Endothelial cell of umbilical vein (primary cell): ENCODE results near the gene THBS1.

Source experiments
- CTCF ChIP-seq, 2 donors: IDR thresholded peaks; 1 replicate in 1 of 2; 2 replicates in 1 of 2; pipeline ENCODE4 v1.5.1; 2011; ENCODE audit warnings: low read length in 2 of 2, mild to moderate bottlenecking in 2 of 2, moderate library complexity in 2 of 2, control low read depth in 1 of 2, inconsistent platforms in 1 of 2, low read depth in 1 of 2; ENCODE audit not compliant: insufficient read depth in 1 of 2; ENCODE audit errors: extremely low read depth in 1 of 2
- EZH2 ChIP-seq: IDR thresholded peaks from 2 replicates; pipeline ENCODE4 v1.6.1; 2012; ENCODE audit warnings: borderline replicate concordance, low read depth, mild to moderate bottlenecking, moderate library complexity, low read length, inconsistent platforms; ENCODE audit not compliant: severe bottlenecking
- FOS ChIP-seq: IDR thresholded peaks from 2 replicates; pipeline ENCODE4 v1.6.1; 2011; ENCODE audit warnings: mild to moderate bottlenecking, low read length, moderate library complexity, borderline replicate concordance; ENCODE audit not compliant: insufficient read depth
- MYC ChIP-seq: IDR thresholded peaks from one replicate; pipeline ENCODE4 v1.6.1; 2011; ENCODE audit warnings: mild to moderate bottlenecking, low read depth, low read length
- POLR2A ChIP-seq: IDR thresholded peaks from 2 replicates; pipeline ENCODE4 v1.6.1; 2012; ENCODE audit warnings: low read depth, mild to moderate bottlenecking, control low read depth, low read length
- POLR2AphosphoS5 ChIP-seq: IDR thresholded peaks from 2 replicates; pipeline ENCODE4 v1.6.1; 2012; ENCODE audit warnings: low read depth, mild to moderate bottlenecking, control low read depth, low read length, moderate library complexity; ENCODE audit not compliant: insufficient read depth

DNA sequence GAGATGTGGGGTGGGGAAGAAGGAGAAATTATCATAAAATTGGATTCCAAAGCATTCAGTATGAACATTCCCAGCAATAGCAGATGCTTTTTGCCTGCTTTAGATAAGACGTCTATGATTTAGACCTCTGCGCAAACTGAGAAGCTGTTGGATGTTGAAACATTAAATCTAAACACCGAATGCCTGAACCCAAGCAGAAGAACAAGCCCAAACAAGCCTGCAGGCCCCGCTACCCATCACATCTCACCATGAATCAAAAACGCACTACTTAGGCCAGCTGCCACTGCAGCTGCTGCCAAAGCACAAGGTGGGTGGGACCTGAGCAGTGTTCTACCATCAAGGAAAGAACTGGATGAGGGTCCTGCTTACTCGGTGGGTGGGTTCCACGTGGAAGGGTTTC lies 24.4 kb upstream of the THBS1 start:
- TF ChIP-seq CTCF (IDR thresholded peaks at IDR 0.05; ENCODE audit: extremely low read depth in 1 of 2, insufficient read depth in 1 of 2, low read depth in 1 of 2, low read length in 2 of 2) (no peak), POLR2A (no peak), FOS (no peak), EZH2 (no peak), MYC (no peak), POLR2AphosphoS5 (no peak)
